CD14-positive monocyte (primary cell): Measurements from ENCODE around the gene ABCG8. TPM values are rescaled to one million over a fixed set of nuclear protein-coding genes. Genes with fewer than 3 reads are reported as not detected.
A peak's percentile ranks its signal among the peaks of the same experiment; 100 is the strongest.

Experiments used
- DNase-seq, 3 donors: peaks; one replicate each; pipeline ENCODE4 v3.0.0-alpha.2; 2011 to 2022
- H2AFZ ChIP-seq: 2 replicates; pipeline ENCODE4 v1.6.0; 2012; ENCODE audit warnings: mild to moderate bottlenecking, low read depth, low read length, inconsistent platforms; ENCODE audit not compliant: insufficient read depth, poor library complexity, severe bottlenecking
- H3K27ac ChIP-seq, 2 donors: 1 replicate in 1 of 2; 2 replicates in 1 of 2; pipeline ENCODE4 v1.5.1; 2012 to 2013; ENCODE audit warnings: low read length in 2 of 2, control low read depth in 1 of 2, inconsistent platforms in 1 of 2, low read depth in 1 of 2, mild to moderate bottlenecking in 1 of 2
- H3K27me3 ChIP-seq, 2 donors: one replicate each; pipeline versions ENCODE4 v1.6.0 to v1.6.1; 2011 to 2013; ENCODE audit warnings: low read length in 2 of 2; ENCODE audit not compliant: control insufficient read depth in 2 of 2, insufficient read depth in 2 of 2
- H3K36me3 ChIP-seq, 2 donors: replicated peaks in 1 of 2; 1 replicate in 1 of 2; 2 replicates in 1 of 2; pipeline versions ENCODE4 v1.5.1 to v1.6.1; 2012 to 2013; ENCODE audit warnings: low read length in 2 of 2, control low read depth in 1 of 2, inconsistent platforms in 1 of 2, mild to moderate bottlenecking in 1 of 2; ENCODE audit not compliant: insufficient read depth in 2 of 2, control insufficient read depth in 1 of 2
- H3K4me1 ChIP-seq, 2 donors: 1 replicate in 1 of 2; 2 replicates in 1 of 2; pipeline versions ENCODE4 v1.5.1 to v1.6.1; 2012 to 2013; ENCODE audit warnings: low read length in 2 of 2, control low read depth in 1 of 2, inconsistent platforms in 1 of 2, mild to moderate bottlenecking in 1 of 2, moderate library complexity in 1 of 2; ENCODE audit not compliant: insufficient read depth in 2 of 2, control insufficient read depth in 1 of 2
- H3K4me2 ChIP-seq: replicated peaks from 2 replicates; pipeline ENCODE3; 2012; ENCODE audit warnings: low read length, moderate library complexity, mild to moderate bottlenecking; ENCODE audit not compliant: poor library complexity, severe bottlenecking; ENCODE audit errors: extremely low read depth
- H3K4me3 ChIP-seq, 3 experiments: fragments of 200-600 bp in 1 of 3; sonication (generic) in 1 of 3; replicated peaks in 1 of 3; 1 replicate in 2 of 3; 2 replicates in 1 of 3; pipeline ENCODE4 v1.5.1; 2011 to 2013; ENCODE audit warnings: low read length in 3 of 3, mild to moderate bottlenecking in 3 of 3, control low read depth in 2 of 3, low read depth in 2 of 3, inconsistent platforms in 1 of 3, moderate library complexity in 1 of 3
- H3K79me2 ChIP-seq: 2 replicates; pipeline ENCODE4 v1.6.0; 2012; ENCODE audit warnings: mild to moderate bottlenecking, control low read depth, inconsistent platforms, low read length, moderate library complexity; ENCODE audit not compliant: insufficient read depth
- H3K9ac ChIP-seq: 2 replicates; pipeline ENCODE4 v1.6.0; 2017; ENCODE audit warnings: low read length, mild to moderate bottlenecking; ENCODE audit not compliant: insufficient read depth, poor library complexity, severe bottlenecking
- H3K9me3 ChIP-seq, 2 donors: replicated peaks in 1 of 2; 1 replicate in 1 of 2; 2 replicates in 1 of 2; pipeline versions ENCODE4 v1.5.1 to v1.6.1; 2012 to 2013; ENCODE audit warnings: low read length in 2 of 2, control low read depth in 1 of 2; ENCODE audit not compliant: control insufficient read depth in 1 of 2, insufficient read depth in 1 of 2
- H4K20me1 ChIP-seq: 2 replicates; pipeline ENCODE4 v1.6.0; 2012; ENCODE audit warnings: mild to moderate bottlenecking, low read length, control low read depth, moderate library complexity; ENCODE audit not compliant: insufficient read depth
- H3K27ac Mint-ChIP-seq, 7 donors: one replicate each; pipeline ENCODE4 v1.8.0; 2020; ENCODE audit warnings: mild to moderate bottlenecking in 7 of 7, mixed read lengths in 7 of 7, moderate library complexity in 6 of 7, inconsistent platforms in 2 of 7
- H3K27me3 Mint-ChIP-seq, 3 donors: one replicate each; pipeline ENCODE4 v1.8.0; 2021 to 2022; ENCODE audit warnings: low read depth in 3 of 3, mild to moderate bottlenecking in 3 of 3, mixed read lengths in 3 of 3, moderate library complexity in 3 of 3, inconsistent platforms in 1 of 3
- H3K36me3 Mint-ChIP-seq, 2 donors: one replicate each; pipeline ENCODE4 v1.8.0; 2020; ENCODE audit warnings: mixed read lengths in 2 of 2, inconsistent platforms in 1 of 2, mild to moderate bottlenecking in 1 of 2
- H3K4me1 Mint-ChIP-seq: one replicate; pipeline ENCODE4 v1.8.0; 2020; ENCODE audit warnings: mild to moderate bottlenecking, mixed read lengths
- H3K4me3 Mint-ChIP-seq, 2 donors: one replicate each; pipeline ENCODE4 v1.8.0; 2020; ENCODE audit warnings: mild to moderate bottlenecking in 2 of 2, mixed read lengths in 2 of 2, moderate library complexity in 1 of 2
- H3K9me3 Mint-ChIP-seq, 7 donors: one replicate each; pipeline ENCODE4 v1.8.0; 2020 to 2022; ENCODE audit warnings: mixed read lengths in 7 of 7, mild to moderate bottlenecking in 6 of 7, moderate library complexity in 6 of 7, inconsistent platforms in 2 of 7
- WGBS: methylation state at CpG from one replicate; pipeline ENCODE4 v1.1.5; 2013; ENCODE audit warnings: missing lambda C conversion rate; ENCODE audit not compliant: insufficient coverage; 5-methylcytosine and 5-hydroxymethylcytosine counted together
- intact Hi-C, 2 donors: fragments of 100-400 bp; cut with micrococcal nuclease; formaldehyde crosslinking; loops; one replicate each; pipeline versions ENCODE4 v1.15.0 to v1.15.1; 2023
- polyA plus RNA-seq, 3 donors: library from polyadenylated mRNA; depleted of rRNA in 1 of 3; unstranded in 2 of 3; stranded (reverse) in 1 of 3; fragments of 300-500 nt in 2 of 3; fragments of >200 nt in 1 of 3; fragmentation: Illumina TruSeq in 2 of 3; gene quantifications; 1 replicate in 2 of 3; 2 replicates in 1 of 3; pipeline ENCODE4 v1.2.3, GENCODE V29; 2012 to 2021
- small RNA-seq: library from RNA; depleted of rRNA; stranded (forward); fragments of <200 nt; gene quantifications from one replicate; pipeline ENCODE3, GENCODE V24; 2012; ENCODE audit warnings: low read depth; ENCODE audit not compliant: insufficient read length
- TF ChIP-seq, protein P1 (sequence below): fragments of 200-600 bp; IDR thresholded peaks from one replicate; pipeline ENCODE4 v1.8.0; 2022; ENCODE audit warnings: antibody characterized with exemption, mild to moderate bottlenecking

Gene ABCG8
- polyA plus RNA-seq, 3 donors = not detected

DNA sequence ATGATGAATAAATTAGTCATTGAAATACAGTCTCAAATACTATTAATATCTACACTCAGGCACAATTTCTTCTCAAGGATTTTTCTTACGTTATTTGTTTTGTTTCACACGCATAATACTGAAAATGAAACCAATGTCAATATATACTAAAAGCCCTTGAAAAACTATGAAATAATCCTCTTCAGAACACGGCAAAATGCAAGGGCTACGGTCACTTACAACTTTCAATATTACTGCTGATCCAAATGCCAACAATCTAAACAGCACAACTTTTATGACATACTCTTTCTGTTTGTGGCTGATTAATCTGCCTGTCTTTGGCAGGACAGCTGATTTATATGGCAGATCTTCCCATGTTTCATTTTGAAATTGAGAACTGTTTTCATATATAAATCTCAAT is 88.7 kb downstream of the ABCG8 start:
- H4K20me1 ChIP-seq = no peaks in the 10 kb centered on the region
- H3K4me3 ChIP-seq = no peak overlapping the region
- 100% methylated on average over 4 of the region's 4 CpGs for WGBS
- no peaks in the 10 kb centered on the region for H3K27me3 ChIP-seq
- TF ChIP-seq, protein P1, sequence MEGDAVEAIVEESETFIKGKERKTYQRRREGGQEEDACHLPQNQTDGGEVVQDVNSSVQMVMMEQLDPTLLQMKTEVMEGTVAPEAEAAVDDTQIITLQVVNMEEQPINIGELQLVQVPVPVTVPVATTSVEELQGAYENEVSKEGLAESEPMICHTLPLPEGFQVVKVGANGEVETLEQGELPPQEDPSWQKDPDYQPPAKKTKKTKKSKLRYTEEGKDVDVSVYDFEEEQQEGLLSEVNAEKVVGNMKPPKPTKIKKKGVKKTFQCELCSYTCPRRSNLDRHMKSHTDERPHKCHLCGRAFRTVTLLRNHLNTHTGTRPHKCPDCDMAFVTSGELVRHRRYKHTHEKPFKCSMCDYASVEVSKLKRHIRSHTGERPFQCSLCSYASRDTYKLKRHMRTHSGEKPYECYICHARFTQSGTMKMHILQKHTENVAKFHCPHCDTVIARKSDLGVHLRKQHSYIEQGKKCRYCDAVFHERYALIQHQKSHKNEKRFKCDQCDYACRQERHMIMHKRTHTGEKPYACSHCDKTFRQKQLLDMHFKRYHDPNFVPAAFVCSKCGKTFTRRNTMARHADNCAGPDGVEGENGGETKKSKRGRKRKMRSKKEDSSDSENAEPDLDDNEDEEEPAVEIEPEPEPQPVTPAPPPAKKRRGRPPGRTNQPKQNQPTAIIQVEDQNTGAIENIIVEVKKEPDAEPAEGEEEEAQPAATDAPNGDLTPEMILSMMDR = no peak
- no peaks in the 10 kb centered on the region for H3K4me1 Mint-ChIP-seq
- no peaks in the 10 kb centered on the region for H3K27me3 Mint-ChIP-seq
- DNase-seq = no peak
- no peaks in the 10 kb centered on the region for H3K79me2 ChIP-seq
- no peaks in the 10 kb centered on the region for H3K9me3 Mint-ChIP-seq
- H3K36me3 Mint-ChIP-seq = peaks cover 53 to 60% of the 10 kb centered on the region in 2 donors
- H3K4me3 Mint-ChIP-seq = no peak overlapping the region
- no peaks in the 10 kb centered on the region for H3K4me1 ChIP-seq
- peaks cover 56 to 89% of the 10 kb centered on the region in 2 donors for H3K36me3 ChIP-seq
- no peak overlapping the region for H3K9ac ChIP-seq
- H3K27ac ChIP-seq = no peak overlapping the region
- H2AFZ ChIP-seq = no peak overlapping the region
- no peak overlapping the region for H3K4me2 ChIP-seq
- intact Hi-C loops = no loop called here
- no peaks in the 10 kb centered on the region for H3K9me3 ChIP-seq
- peak overlapping the region in 2 of 7 donors; percentile 32 to 44 for H3K27ac Mint-ChIP-seq

DNA sequence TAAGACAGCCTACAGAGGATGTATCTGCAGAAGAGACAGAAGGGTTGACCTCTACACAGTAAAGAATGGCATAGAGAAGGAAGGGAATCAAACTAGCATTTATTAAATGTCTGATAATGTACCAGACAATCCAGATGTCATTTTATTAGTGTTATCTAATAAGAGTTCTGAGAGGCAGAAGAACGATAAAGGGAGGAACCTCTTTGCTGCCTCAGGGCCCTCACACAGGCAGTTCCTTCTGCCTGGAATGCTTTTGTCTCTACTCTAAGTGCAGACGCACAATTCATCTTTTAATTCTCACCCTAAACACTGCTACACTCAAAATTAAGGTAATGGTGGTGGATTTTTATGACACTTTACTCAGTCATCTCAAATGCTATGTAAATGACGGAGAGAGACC is 92.5 kb downstream of the ABCG8 start:
- DNase-seq = no peak
- H3K27me3 Mint-ChIP-seq = no peaks in the 10 kb centered on the region
- Histone ChIP-seq H4K20me1 (no peaks in the 10 kb centered on the region), H3K27me3 (no peaks in the 10 kb centered on the region), H3K36me3 (peaks cover 55 to 81% of the 10 kb centered on the region in 2 donors), H3K27ac (no peak overlapping the region), H3K4me3 (no peak overlapping the region), H3K4me1 (no peaks in the 10 kb centered on the region), H3K9ac (no peak overlapping the region), H3K9me3 (no peaks in the 10 kb centered on the region), H3K79me2 (no peaks in the 10 kb centered on the region), H3K4me2 (no peak overlapping the region), H2AFZ (no peak overlapping the region)
- no peaks in the 10 kb centered on the region for H3K4me1 Mint-ChIP-seq
- H3K9me3 Mint-ChIP-seq = no peaks in the 10 kb centered on the region
- intact Hi-C loops = no loop called here
- no peak overlapping the region for H3K4me3 Mint-ChIP-seq
- H3K27ac Mint-ChIP-seq = no peak overlapping the region
- peaks cover 48 to 53% of the 10 kb centered on the region in 2 donors for H3K36me3 Mint-ChIP-seq
- TF ChIP-seq, protein P1 = no peak
- whole genome bisulfite sequencing = no CpG with 5 or more reads among the region's 3 CpGs

Small RNA genes lying within 50 kb of the gene (small RNA-seq; reads per million reads assigned to genes)
- gene RN7SL455P = not detected
- not detected for gene RNU6-1048P

Other genes starting within 250 kb of the ABCG8 start
- gene THADA, start 242.9 kb upstream of the ABCG8 start, polyA plus RNA-seq = 10 to 100 TPM in 1 of 3 donors, 1 to 10 TPM in 2; 7.3 to 11.2 (median 9.7) TPM
- not detected for gene PLEKHH2, start 201.7 kb upstream of the ABCG8 start, polyA plus RNA-seq
- not detected for gene C1GALT1C1L, start 162.5 kb upstream of the ABCG8 start, polyA plus RNA-seq
- gene DYNC2LI1, start 64.9 kb upstream of the ABCG8 start, polyA plus RNA-seq = 1 to 10 TPM; 2.5 to 4.4 (median 3.5) TPM
- not detected for gene ABCG5, start 132 bp upstream of the ABCG8 start, polyA plus RNA-seq
- gene LRPPRC, start 157.0 kb downstream of the ABCG8 start, polyA plus RNA-seq = 10 to 100 TPM; 15.5 to 25.0 (median 24.8) TPM